Ishikawa (cell line): Measurements from ENCODE around the gene MTA2.

Source experiments
- CEBPB ChIP-seq: IDR thresholded peaks from 2 replicates; pipeline ENCODE4 v1.6.1; 2012
- CREB1 ChIP-seq: IDR thresholded peaks from 2 replicates; pipeline ENCODE4 v1.6.1; 2012; ENCODE audit warnings: low read depth
- EGR1 ChIP-seq: IDR thresholded peaks from 2 replicates; pipeline ENCODE4 v1.6.1; 2012
- EP300 ChIP-seq: IDR thresholded peaks from 2 replicates; pipeline ENCODE4 v1.6.1; 2012; ENCODE audit warnings: borderline replicate concordance
- FOXM1 ChIP-seq: IDR thresholded peaks from 2 replicates; pipeline ENCODE4 v1.6.1; 2012; ENCODE audit warnings: low read depth, borderline replicate concordance
- NFIC ChIP-seq: IDR thresholded peaks from 2 replicates; pipeline ENCODE4 v1.6.1; 2012
- RAD21 ChIP-seq: IDR thresholded peaks from 2 replicates; pipeline ENCODE4 v1.6.1; 2012; ENCODE audit warnings: low read depth
- REST ChIP-seq: IDR thresholded peaks from 2 replicates; pipeline ENCODE4 v1.6.1; 2012; ENCODE audit warnings: low read depth, mild to moderate bottlenecking
- TAF1 ChIP-seq: IDR thresholded peaks from 2 replicates; pipeline ENCODE4 v1.6.1; 2012; ENCODE audit warnings: low read depth, mild to moderate bottlenecking
- TCF12 ChIP-seq: IDR thresholded peaks from 2 replicates; pipeline ENCODE4 v1.6.1; 2012; ENCODE audit warnings: low read depth
- TEAD4 ChIP-seq: IDR thresholded peaks from 2 replicates; pipeline ENCODE4 v1.6.1; 2012
- YY1 ChIP-seq: IDR thresholded peaks from 2 replicates; pipeline ENCODE4 v1.6.1; 2012; ENCODE audit warnings: low read depth
- ZBTB7A ChIP-seq: IDR thresholded peaks from 2 replicates; pipeline ENCODE4 v1.6.1; 2012; ENCODE audit warnings: low read depth
- TF ChIP-seq, protein P1 (sequence below): IDR thresholded peaks from 2 replicates; pipeline ENCODE4 v1.6.1; 2012
- TF ChIP-seq, protein P2 (sequence below): IDR thresholded peaks from 2 replicates; pipeline ENCODE4 v1.6.1; 2012

Gene MTA2

GRCh38 chr11:62572431-62572830 lies 29.2 kb downstream of the MTA2 start:
- 0 out of 2 replicates have a peak, but pooled peaks have one; percentile 30 for TF ChIP-seq TAF1
- no peak for TF ChIP-seq TCF12

- no peak for TF ChIP-seq YY1
- TF ChIP-seq CREB1, result no peak
- TF ChIP-seq FOXM1, result no peak
- TF ChIP-seq ZBTB7A, result no peak
- TF ChIP-seq TEAD4, result no peak
- no peak for TF ChIP-seq RAD21
- no peak for TF ChIP-seq EP300
- no peak for TF ChIP-seq TCF12
These were observed 32.1 kb downstream of the MTA2 start for GRCh38 chr11:62569611-62570010.

- TF ChIP-seq RAD21 (no peak), TCF12 (no peak), CEBPB (no peak), REST (no peak), TAF1 (no peak), YY1 (no peak), EGR1 (no peak), CREB1 (no peak), ZBTB7A (no peak), EP300 (no peak), TEAD4 (no peak), FOXM1 (no peak), NFIC (no peak)
- TF ChIP-seq, protein P1, sequence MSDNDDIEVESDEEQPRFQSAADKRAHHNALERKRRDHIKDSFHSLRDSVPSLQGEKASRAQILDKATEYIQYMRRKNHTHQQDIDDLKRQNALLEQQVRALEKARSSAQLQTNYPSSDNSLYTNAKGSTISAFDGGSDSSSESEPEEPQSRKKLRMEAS, result no peak
- TF ChIP-seq, protein P2, sequence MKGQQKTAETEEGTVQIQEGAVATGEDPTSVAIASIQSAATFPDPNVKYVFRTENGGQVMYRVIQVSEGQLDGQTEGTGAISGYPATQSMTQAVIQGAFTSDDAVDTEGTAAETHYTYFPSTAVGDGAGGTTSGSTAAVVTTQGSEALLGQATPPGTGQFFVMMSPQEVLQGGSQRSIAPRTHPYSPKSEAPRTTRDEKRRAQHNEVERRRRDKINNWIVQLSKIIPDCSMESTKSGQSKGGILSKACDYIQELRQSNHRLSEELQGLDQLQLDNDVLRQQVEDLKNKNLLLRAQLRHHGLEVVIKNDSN, result no peak
These were observed 34.5 kb downstream of the MTA2 start for GRCh38 chr11:62567018-62567633.

- no peak for TF ChIP-seq FOXM1
- TF ChIP-seq TAF1, result no peak
- no peak for TF ChIP-seq TCF12
- no peak for TF ChIP-seq YY1
- TF ChIP-seq, protein P1, result no peak
- TF ChIP-seq TEAD4, result no peak
These were observed 35.4 kb downstream of the MTA2 start for GRCh38 chr11:62566247-62566646.

DNA sequence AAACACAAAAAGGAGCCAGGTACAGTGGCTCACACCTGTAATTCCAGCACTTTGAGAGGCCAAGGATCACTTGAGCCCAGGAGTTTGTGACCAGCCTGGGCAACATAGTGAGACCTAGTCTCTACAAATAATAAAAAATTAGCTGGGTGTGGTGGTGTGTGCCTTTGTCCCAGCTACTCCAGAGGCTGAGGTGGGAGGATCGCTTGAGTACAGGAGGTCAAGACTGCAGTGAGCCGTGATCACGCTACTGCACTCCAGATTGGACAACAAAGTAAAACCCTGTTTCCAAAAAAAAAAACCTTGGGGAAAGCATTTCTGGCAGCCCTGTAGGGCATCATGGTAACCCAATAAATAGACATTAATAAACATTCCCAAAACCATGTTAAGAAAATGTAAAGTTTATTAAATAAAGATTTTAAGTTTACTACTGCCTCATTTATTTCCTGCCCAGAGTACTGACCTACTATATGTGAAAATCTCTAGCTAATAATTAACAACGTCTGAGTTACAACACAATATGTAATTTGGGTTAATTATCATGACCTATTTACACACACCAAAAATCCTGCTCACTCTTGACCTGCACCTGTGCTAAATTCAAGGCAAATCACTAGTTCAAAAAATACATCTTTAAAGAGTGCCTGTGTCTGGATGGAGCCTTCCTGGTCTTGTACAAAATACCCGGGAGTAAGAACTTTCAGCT lies 36.4 kb downstream of the MTA2 start:
- TF ChIP-seq TEAD4 (no peak), TCF12 (no peak), TAF1 (no peak), RAD21 (no peak), YY1 (no peak), FOXM1 (no peak), NFIC (no peak), REST (no peak), EP300 (no peak), CEBPB (no peak), EGR1 (no peak), ZBTB7A (no peak), CREB1 (no peak)
- TF ChIP-seq, protein P1, result no peak
- TF ChIP-seq, protein P2, result no peak

- TF ChIP-seq CREB1, result no peak
- peak; percentile 77 for TF ChIP-seq RAD21
- peak; percentile 81 for TF ChIP-seq TEAD4
- TF ChIP-seq EP300, result no peak
- TF ChIP-seq, protein P1, result no peak
- no peak for TF ChIP-seq ZBTB7A
- TF ChIP-seq TCF12, result 0 out of 2 replicates have a peak, but pooled peaks have one; percentile 38
- TF ChIP-seq CEBPB, result no peak
- TF ChIP-seq FOXM1, result no peak
- TF ChIP-seq, protein P2, result no peak
- TF ChIP-seq EGR1, result no peak
- no peak for TF ChIP-seq REST
- no peak for TF ChIP-seq YY1
- no peak for TF ChIP-seq TAF1
- TF ChIP-seq NFIC, result 0 out of 2 replicates have a peak, but pooled peaks have one; percentile 9
These were observed 41.0 kb downstream of the MTA2 start for GRCh38 chr11:62560566-62561103.
